ENCODE measurements around the gene AMPD3.

Gene AMPD3

GRCh38 chr11:10462746-10463300, 7.8 kb downstream of the AMPD3 start:
- DNase-seq = no peak

GRCh38 chr11:10473371-10473770, 18.3 kb downstream of the AMPD3 start:
- DNase-seq = no peak

- DNase-seq = no peak
Measured at GRCh38 chr11:10474551-10474950, 19.5 kb downstream of the AMPD3 start.

GRCh38 chr11:10476342-10476741, 21.3 kb downstream of the AMPD3 start:
- no peak for DNase-seq

- no peak for DNase-seq
Measured at GRCh38 chr11:10476927-10477689, 22.0 kb downstream of the AMPD3 start.

GRCh38 chr11:10477690-10478046, 22.6 kb downstream of the AMPD3 start:
- no peak for DNase-seq

- no peak for DNase-seq
Measured at GRCh38 chr11:10478066-10478465, 23.0 kb downstream of the AMPD3 start.

- DNase-seq = no peak
Measured at GRCh38 chr11:10478574-10479550, 23.8 kb downstream of the AMPD3 start.

GRCh38 chr11:10480026-10480425, 25.0 kb downstream of the AMPD3 start:
- DNase-seq = no peak

- DNase-seq = no peak
Measured at GRCh38 chr11:10480760-10481159, 25.7 kb downstream of the AMPD3 start.

- DNase-seq = no peak
Measured at GRCh38 chr11:10481560-10482349, 26.7 kb downstream of the AMPD3 start.

GRCh38 chr11:10483174-10483573, 28.1 kb downstream of the AMPD3 start:
- DNase-seq = no peak

- no peak for DNase-seq
Measured at GRCh38 chr11:10483584-10483983, 28.5 kb downstream of the AMPD3 start.

GRCh38 chr11:10484461-10485180, 29.6 kb downstream of the AMPD3 start:
- no peak for DNase-seq

- DNase-seq = no peak
Measured at GRCh38 chr11:10485646-10486045, 30.6 kb downstream of the AMPD3 start.

- no peak for DNase-seq
Measured at GRCh38 chr11:10486161-10486840, 31.2 kb downstream of the AMPD3 start.

- DNase-seq = no peak
Measured at GRCh38 chr11:10487002-10487647, 32.1 kb downstream of the AMPD3 start.

GRCh38 chr11:10488121-10488933, 33.3 kb downstream of the AMPD3 start:
- DNase-seq = no peak

GRCh38 chr11:10488934-10489691, 34.0 kb downstream of the AMPD3 start:
- no peak for DNase-seq

Measured in right hindlimb (tissue), 1 donor.